Transverse colon (tissue), 4 donors: Measurements from ENCODE around the gene GNAI3. TPM values are rescaled to one million over a fixed set of nuclear protein-coding genes. Genes with fewer than 3 reads are reported as not detected.

Experiments
- DNase-seq: peaks from one replicate; pipeline ENCODE4 v3.0.0-alpha.2; 2019
- H3K27ac ChIP-seq, 4 donors: fragments of 200-600 bp; sonication (generic); 2 replicates each; pipeline ENCODE4 v1.5.1; 2016 to 2018; ENCODE audit warnings: inconsistent platforms in 4 of 4
- H3K27me3 ChIP-seq: fragments of 200-600 bp; sonication (generic); 2 replicates; pipeline ENCODE4 v1.5.1; 2017; ENCODE audit warnings: inconsistent platforms
- H3K36me3 ChIP-seq, 4 donors: fragments of 200-600 bp; sonication (generic); 2 replicates each; pipeline ENCODE4 v1.5.1; 2017 to 2019; ENCODE audit warnings: inconsistent platforms in 4 of 4
- H3K4me1 ChIP-seq, 4 donors: fragments of 200-600 bp; sonication (generic); 2 replicates each; pipeline ENCODE4 v1.5.1; 2017 to 2020; ENCODE audit warnings: inconsistent platforms in 4 of 4
- H3K4me3 ChIP-seq, 4 donors: fragments of 200-600 bp; sonication (generic); 1 replicate in 1 of 4; 2 replicates in 3 of 4; pipeline versions ENCODE4 v1.5.1 to v1.6.1; 2017 to 2019; ENCODE audit warnings: inconsistent platforms in 4 of 4
- H3K9me3 ChIP-seq, 2 donors: fragments of 200-600 bp; sonication (generic); 2 replicates each; pipeline ENCODE4 v1.5.1; 2017 to 2019; ENCODE audit warnings: inconsistent platforms in 2 of 2
- EP300 ChIP-seq: sonication (generic); formaldehyde crosslinking; IDR thresholded peaks from one replicate; pipeline ENCODE4 v1.6.1; 2017; ENCODE audit warnings: antibody characterized with exemption, low read depth
- POLR2A ChIP-seq: fragments of 450-650 bp; IDR thresholded peaks from one replicate; pipeline ENCODE4 v1.6.1; 2016; ENCODE audit warnings: antibody characterized with exemption, mild to moderate bottlenecking, moderate library complexity
- POLR2AphosphoS5 ChIP-seq, 3 donors: sonication (generic); formaldehyde crosslinking; IDR thresholded peaks; one replicate each; pipeline ENCODE4 v1.6.1; 2016; ENCODE audit warnings: antibody characterized with exemption in 3 of 3
- WGBS, 2 donors: methylation state at CpG; one replicate each; pipeline ENCODE4 v1.1.5; 2018; ENCODE audit warnings: low coverage in 1 of 2; 5-methylcytosine and 5-hydroxymethylcytosine counted together
- in situ Hi-C, 4 donors: fragments of 200-750 bp; cut with MboI; loops; one replicate each; pipeline versions ENCODE4 v1.15.0 to v1.15.1; 2017; ENCODE audit warnings: low sequenced_read_pairs in 3 of 4, low pct_ligation_motif_present in 1 of 4, low pct_unique_long_range_greater_than_20kb in 1 of 4
- intact Hi-C: fragments of 100-400 bp; cut with DNase I; formaldehyde crosslinking; loops from one replicate; pipeline ENCODE4 v1.15.1; 2023; ENCODE audit warnings: low total_unique reads
- total RNA-seq, 4 donors: library from RNA; depleted of rRNA; stranded (reverse); fragments of >200 nt; gene quantifications; one replicate each; pipeline ENCODE4 v1.1.0, GENCODE V29; 2016
- TF ChIP-seq, protein P1 (sequence below), 5 experiments: fragments of 200-600 bp in 3 of 5; fragments of 450-650 bp in 2 of 5; sonication (generic) in 3 of 5; IDR thresholded peaks; 1 replicate in 2 of 5; 2 replicates in 3 of 5; pipeline ENCODE4 v1.5.1; 2016 to 2017; ENCODE audit warnings: antibody characterized with exemption in 5 of 5, inconsistent platforms in 3 of 5, mild to moderate bottlenecking in 2 of 5, moderate library complexity in 1 of 5

The GNAI3 gene
- total RNA-seq, 4 donors from 2014 or later = 2.2 to 7.5 (median 5.1) TPM

DNA sequence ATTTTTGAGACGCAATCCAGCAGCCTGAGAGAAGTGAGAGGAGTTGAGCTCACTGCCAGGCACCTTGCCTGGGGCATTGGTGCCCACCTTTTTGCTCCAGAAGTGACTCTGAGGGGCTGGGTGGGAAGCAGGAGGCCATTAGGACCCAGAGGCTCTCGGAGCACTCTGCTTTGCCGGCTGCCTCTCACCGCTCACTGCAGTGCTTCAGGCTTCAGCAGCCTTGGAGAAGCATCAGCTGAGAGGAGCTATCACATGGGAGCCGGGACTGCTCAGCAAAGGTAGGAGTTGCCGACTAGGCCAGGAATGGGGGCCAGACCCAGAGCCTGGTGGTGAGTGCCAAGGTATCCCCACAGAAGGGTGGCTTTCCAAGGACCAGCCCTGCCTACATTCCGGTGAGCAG lies 8.7 kb upstream of the GNAI3 start, which contains the start of gene GPR61:
GPR61 (plus strand) TSS at position 197 of the 400 bp plus-strand sequence. CDS start 3,151 bp downstream, outside the sequence.
- Histone ChIP-seq H3K4me3 (no peak within 1 kb of the TSS), H3K36me3 (no peaks in the 10 kb centered on the region), H3K4me1 (peaks cover 0 to 10% (median 0%) of the 10 kb centered on the region in 4 donors), H3K27me3 (no peaks in the 10 kb centered on the region), H3K27ac (no peak within 1 kb of the TSS), H3K9me3 (no peaks in the 10 kb centered on the region)
- 53 to 60% methylated on average over 1 to 7 of the region's 7 CpGs for WGBS, 2 donors
- TF ChIP-seq EP300 (no peak), POLR2A (no peak), POLR2AphosphoS5 (IDR thresholded peaks at IDR 0.05) (no peak)
- TF ChIP-seq, protein P1, sequence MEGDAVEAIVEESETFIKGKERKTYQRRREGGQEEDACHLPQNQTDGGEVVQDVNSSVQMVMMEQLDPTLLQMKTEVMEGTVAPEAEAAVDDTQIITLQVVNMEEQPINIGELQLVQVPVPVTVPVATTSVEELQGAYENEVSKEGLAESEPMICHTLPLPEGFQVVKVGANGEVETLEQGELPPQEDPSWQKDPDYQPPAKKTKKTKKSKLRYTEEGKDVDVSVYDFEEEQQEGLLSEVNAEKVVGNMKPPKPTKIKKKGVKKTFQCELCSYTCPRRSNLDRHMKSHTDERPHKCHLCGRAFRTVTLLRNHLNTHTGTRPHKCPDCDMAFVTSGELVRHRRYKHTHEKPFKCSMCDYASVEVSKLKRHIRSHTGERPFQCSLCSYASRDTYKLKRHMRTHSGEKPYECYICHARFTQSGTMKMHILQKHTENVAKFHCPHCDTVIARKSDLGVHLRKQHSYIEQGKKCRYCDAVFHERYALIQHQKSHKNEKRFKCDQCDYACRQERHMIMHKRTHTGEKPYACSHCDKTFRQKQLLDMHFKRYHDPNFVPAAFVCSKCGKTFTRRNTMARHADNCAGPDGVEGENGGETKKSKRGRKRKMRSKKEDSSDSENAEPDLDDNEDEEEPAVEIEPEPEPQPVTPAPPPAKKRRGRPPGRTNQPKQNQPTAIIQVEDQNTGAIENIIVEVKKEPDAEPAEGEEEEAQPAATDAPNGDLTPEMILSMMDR (IDR thresholded peaks at IDR 0.05) = no peak
- no peak for DNase-seq
- intact Hi-C loops = loop anchor here (2.0 kb wide), 1 partner anchor 233 kb away; no protein-coding TSS in a partner anchor
- in situ Hi-C loops = loop anchor here (5.0 to 25.0 kb wide), 6 partner anchors 85 to 448 kb away; partner anchors contain the start of gene AHCYL1 (in 4 of the 4)

DNA sequence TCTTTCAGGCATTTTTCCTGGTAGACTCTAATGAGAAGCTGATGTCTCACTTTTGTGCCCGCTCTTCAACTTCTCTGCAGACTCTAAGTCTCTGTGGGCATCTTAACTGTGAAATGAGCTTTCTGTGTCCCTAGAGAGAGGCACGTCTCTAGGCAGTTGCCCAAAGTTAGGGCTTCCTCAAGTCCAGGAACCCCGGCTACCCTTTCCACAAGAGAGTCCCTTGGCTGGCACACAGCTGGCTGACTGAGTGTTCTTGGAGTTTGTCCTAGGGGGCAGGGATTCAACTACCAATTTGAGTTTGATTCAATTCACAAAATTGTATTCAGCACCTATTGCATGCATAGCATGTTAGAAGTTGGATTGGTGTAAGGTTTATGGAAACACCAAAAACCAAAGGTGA lies 7.3 kb upstream of the GNAI3 start:
- no peaks in the 10 kb centered on the region for H3K36me3 ChIP-seq
- H3K4me3 ChIP-seq = no peak overlapping the region
- intact Hi-C loops (loop anchor here (2.0 kb wide), 1 partner anchor 232 kb away; no protein-coding TSS in a partner anchor), in situ Hi-C loops (loop anchor here (5.0 to 25.0 kb wide), 5 partner anchors 84 to 446 kb away; partner anchors contain the start of gene AHCYL1 (in 4 of the 4))
- H3K27me3 ChIP-seq = no peaks in the 10 kb centered on the region
- peaks cover 0 to 7% (median 0%) of the 10 kb centered on the region in 4 donors for H3K4me1 ChIP-seq
- no peak for DNase-seq
- TF ChIP-seq POLR2AphosphoS5 (IDR thresholded peaks at IDR 0.05) (no peak), POLR2A (no peak), EP300 (no peak)
- TF ChIP-seq, protein P1 (IDR thresholded peaks at IDR 0.05) = no peak
- H3K27ac ChIP-seq = no peak overlapping the region
- no peaks in the 10 kb centered on the region for H3K9me3 ChIP-seq
- WGBS, 2 donors = 71% methylated on average over 3 of the region's 3 CpGs; no CpG with 5 or more reads in 1 of the 2 donors

DNA sequence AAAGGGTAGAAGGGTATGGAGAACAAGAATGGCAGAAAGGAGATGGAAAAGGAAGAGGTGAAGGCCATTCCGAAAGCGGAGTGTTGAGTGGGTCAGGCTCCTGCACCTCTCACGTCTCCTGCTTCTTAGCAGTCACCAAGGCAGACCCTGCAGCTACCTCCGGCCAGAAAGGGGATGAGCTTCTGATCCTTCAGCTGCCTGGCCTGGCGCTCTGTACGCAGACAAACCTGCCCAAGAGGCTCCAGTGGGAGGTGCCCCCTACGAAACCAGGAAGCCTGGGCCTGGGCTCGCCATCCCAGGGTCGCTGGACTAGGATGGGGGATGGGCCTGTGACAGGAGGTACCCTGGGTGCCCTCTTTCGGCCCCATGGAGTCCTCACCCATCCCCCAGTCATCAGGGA lies 5.8 kb upstream of the GNAI3 start:
- H3K9me3 ChIP-seq = no peaks in the 10 kb centered on the region
- H3K27me3 ChIP-seq = no peaks in the 10 kb centered on the region
- DNase-seq = no peak
- intact Hi-C loops (no loop called here), in situ Hi-C loops (loop anchor here (5.0 to 25.0 kb wide), 5 partner anchors 82 to 445 kb away; partner anchors contain the start of gene AHCYL1 (in 4 of the 4))
- no peak overlapping the region for H3K4me3 ChIP-seq
- no peaks in the 10 kb centered on the region for H3K36me3 ChIP-seq
- 84 to 92% methylated on average over 4 to 10 of the region's 10 CpGs for WGBS, 2 donors
- no peak overlapping the region for H3K27ac ChIP-seq
- H3K4me1 ChIP-seq = peaks cover 0 to 15% (median 12%) of the 10 kb centered on the region in 4 donors
- TF ChIP-seq, protein P1 (IDR thresholded peaks at IDR 0.05) = no peak
- TF ChIP-seq POLR2AphosphoS5 (IDR thresholded peaks at IDR 0.05) (no peak), EP300 (no peak), POLR2A (no peak)

DNA sequence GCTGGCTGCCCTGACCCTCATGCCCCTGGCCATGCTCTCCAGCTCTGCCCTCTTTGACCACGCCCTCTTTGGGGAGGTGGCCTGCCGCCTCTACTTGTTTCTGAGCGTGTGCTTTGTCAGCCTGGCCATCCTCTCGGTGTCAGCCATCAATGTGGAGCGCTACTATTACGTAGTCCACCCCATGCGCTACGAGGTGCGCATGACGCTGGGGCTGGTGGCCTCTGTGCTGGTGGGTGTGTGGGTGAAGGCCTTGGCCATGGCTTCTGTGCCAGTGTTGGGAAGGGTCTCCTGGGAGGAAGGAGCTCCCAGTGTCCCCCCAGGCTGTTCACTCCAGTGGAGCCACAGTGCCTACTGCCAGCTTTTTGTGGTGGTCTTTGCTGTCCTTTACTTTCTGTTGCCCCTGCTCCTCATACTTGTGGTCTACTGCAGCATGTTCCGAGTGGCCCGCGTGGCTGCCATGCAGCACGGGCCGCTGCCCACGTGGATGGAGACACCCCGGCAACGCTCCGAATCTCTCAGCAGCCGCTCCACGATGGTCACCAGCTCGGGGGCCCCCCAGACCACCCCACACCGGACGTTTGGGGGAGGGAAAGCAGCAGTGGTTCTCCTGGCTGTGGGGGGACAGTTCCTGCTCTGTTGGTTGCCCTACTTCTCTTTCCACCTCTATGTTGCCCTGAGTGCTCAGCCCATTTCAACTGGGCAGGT lies 5.0 kb upstream of the GNAI3 start:
- intact Hi-C loops = no loop called here
- no peaks in the 10 kb centered on the region for H3K27me3 ChIP-seq
- TF ChIP-seq POLR2AphosphoS5 (IDR thresholded peaks at IDR 0.05) (no peak), POLR2A (no peak), EP300 (no peak)
- TF ChIP-seq, protein P1 (IDR thresholded peaks at IDR 0.05) = no peak
- H3K27ac ChIP-seq = no peak overlapping the region
- 84% methylated on average over 24 of the region's 24 CpGs; no CpG with 5 or more reads in 1 of the 2 donors for WGBS, 2 donors
- no peaks in the 10 kb centered on the region for H3K36me3 ChIP-seq
- DNase-seq = no peak
- H3K9me3 ChIP-seq = no peaks in the 10 kb centered on the region
- in situ Hi-C loops = loop anchor here (5.0 to 25.0 kb wide), 5 partner anchors 81 to 444 kb away; partner anchors contain the start of gene AHCYL1 (in 4 of the 4)
- peaks cover 0 to 16% (median 13%) of the 10 kb centered on the region in 4 donors for H3K4me1 ChIP-seq
- no peak overlapping the region for H3K4me3 ChIP-seq
